SK-N-SH (cell line): ENCODE results near the gene OR2A5.

Experiments used
- FOXM1 ChIP-seq: IDR thresholded peaks from 2 replicates; pipeline ENCODE4 v1.4.0; 2012; ENCODE audit warnings: low read depth, mild to moderate bottlenecking
- NFIC ChIP-seq: IDR thresholded peaks from 2 replicates; pipeline ENCODE4 v1.4.0; 2012; ENCODE audit warnings: borderline replicate concordance
- RCOR1 ChIP-seq: fragments of 150-350 bp; IDR thresholded peaks from 2 replicates; pipeline ENCODE4 v1.6.1; 2017; ENCODE audit warnings: antibody characterized with exemption, low read length
- RXRA ChIP-seq: IDR thresholded peaks from 2 replicates; pipeline ENCODE4 v1.4.0; 2012; ENCODE audit warnings: low read depth, mild to moderate bottlenecking, borderline replicate concordance
- SMC3 ChIP-seq: IDR thresholded peaks from 2 replicates; pipeline ENCODE4 v1.6.1; 2012; ENCODE audit warnings: low read depth, low read length, improper control_type of control experiment
- TCF12 ChIP-seq: IDR thresholded peaks from 2 replicates; pipeline ENCODE4 v1.4.0; 2012
- YY1 ChIP-seq: IDR thresholded peaks from 2 replicates; pipeline ENCODE4 v1.4.0; 2012; ENCODE audit warnings: low read depth, mild to moderate bottlenecking
- TF ChIP-seq, protein P1 (sequence below): fragments of 200-600 bp; sonication (generic); IDR thresholded peaks from 2 replicates; pipeline ENCODE4 v1.6.1; 2017; ENCODE audit warnings: antibody characterized with exemption, mild to moderate bottlenecking, moderate library complexity
- TF ChIP-seq, protein P2 (sequence below): fragments of 150-350 bp; IDR thresholded peaks from 2 replicates; pipeline ENCODE4 v1.6.1; 2017; ENCODE audit warnings: antibody characterized with exemption, low read length, low read depth, borderline replicate concordance
- TF ChIP-seq, protein P3 (sequence below): IDR thresholded peaks from 2 replicates; pipeline ENCODE4 v1.4.0; 2012; ENCODE audit warnings: low read depth

DNA sequence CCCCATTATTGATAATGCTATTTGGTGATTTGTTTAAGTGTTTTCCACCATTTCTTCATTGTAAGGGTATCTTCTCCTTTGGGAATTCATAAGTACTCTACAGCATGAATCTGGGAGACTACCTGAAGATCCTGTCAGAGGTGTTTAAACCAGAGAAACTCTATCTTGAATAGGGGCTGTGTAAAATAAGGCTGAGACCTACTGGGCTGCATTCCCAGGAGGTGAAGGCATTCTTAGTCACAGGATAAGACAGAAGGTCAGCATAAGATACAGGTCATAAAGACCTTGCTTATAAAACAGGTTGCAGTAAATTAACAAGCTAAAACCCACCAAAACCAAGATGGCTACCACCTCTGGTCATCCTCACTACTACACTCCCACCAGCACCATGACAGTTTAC lies 13.4 kb upstream of the OR2A5 start:
- TF ChIP-seq, protein P1, sequence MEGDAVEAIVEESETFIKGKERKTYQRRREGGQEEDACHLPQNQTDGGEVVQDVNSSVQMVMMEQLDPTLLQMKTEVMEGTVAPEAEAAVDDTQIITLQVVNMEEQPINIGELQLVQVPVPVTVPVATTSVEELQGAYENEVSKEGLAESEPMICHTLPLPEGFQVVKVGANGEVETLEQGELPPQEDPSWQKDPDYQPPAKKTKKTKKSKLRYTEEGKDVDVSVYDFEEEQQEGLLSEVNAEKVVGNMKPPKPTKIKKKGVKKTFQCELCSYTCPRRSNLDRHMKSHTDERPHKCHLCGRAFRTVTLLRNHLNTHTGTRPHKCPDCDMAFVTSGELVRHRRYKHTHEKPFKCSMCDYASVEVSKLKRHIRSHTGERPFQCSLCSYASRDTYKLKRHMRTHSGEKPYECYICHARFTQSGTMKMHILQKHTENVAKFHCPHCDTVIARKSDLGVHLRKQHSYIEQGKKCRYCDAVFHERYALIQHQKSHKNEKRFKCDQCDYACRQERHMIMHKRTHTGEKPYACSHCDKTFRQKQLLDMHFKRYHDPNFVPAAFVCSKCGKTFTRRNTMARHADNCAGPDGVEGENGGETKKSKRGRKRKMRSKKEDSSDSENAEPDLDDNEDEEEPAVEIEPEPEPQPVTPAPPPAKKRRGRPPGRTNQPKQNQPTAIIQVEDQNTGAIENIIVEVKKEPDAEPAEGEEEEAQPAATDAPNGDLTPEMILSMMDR: no peak
- TF ChIP-seq NFIC (no peak), TCF12 (no peak), SMC3 (no peak), RCOR1 (no peak), YY1 (no peak), FOXM1 (no peak), RXRA (no peak)
- TF ChIP-seq, protein P2, sequence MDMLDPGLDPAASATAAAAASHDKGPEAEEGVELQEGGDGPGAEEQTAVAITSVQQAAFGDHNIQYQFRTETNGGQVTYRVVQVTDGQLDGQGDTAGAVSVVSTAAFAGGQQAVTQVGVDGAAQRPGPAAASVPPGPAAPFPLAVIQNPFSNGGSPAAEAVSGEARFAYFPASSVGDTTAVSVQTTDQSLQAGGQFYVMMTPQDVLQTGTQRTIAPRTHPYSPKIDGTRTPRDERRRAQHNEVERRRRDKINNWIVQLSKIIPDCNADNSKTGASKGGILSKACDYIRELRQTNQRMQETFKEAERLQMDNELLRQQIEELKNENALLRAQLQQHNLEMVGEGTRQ: no peak
- TF ChIP-seq, protein P3, sequence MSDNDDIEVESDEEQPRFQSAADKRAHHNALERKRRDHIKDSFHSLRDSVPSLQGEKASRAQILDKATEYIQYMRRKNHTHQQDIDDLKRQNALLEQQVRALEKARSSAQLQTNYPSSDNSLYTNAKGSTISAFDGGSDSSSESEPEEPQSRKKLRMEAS: no peak
